DMS114 treated with DMSO at 0.1 percent for 48 hours (cell line): ENCODE data around the gene CDH23.

ENCODE experiments used
- DNase-seq: peaks from one replicate; lab custom pipeline; 2025; ENCODE audit not compliant: unreplicated experiment; lab: John Stamatoyannopoulos, UW

CDH23 gene

DNA sequence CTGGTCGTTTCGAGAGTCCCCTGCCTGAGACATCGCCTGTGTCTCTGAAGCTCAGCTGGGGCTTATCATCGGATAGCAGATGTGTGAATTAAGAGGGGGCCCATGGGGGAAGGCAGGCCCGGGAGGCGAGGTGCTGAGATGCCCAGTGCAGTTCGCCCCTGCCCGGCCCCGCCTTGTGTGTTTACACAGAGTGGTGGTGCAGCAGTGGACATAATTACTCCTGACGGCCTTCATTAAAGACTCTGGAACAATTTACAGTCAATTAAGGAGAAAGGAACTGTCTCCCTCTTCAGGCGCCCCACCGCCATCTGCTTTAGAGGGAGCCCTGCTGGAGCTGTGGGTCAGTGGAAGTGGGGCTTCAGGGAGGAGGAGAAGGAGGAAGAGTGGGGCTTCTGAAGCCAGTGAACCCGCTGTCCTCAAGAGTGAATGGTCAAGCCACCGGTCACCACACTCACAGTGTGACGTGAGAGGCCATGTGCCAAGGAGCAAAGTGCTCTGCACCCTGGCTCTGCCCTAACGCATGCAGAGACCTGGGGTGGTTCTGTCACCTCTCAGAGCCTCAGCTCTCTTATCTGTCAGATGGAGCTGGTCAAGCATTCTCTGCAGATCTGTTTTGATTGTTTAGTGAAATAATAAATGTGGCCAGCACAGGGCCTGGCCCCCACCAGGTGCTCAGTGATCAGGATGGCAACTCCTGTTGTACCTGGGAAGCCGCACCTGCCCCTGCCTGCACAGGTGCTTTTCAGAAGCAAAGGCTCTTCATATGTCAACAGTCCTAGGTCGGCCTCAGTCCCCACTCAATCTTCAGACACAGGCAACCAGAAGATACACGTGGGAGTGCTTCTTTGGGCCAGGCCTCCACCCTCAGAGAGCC is 65.6 kb downstream of the CDH23 start:
- no peak for DNase-seq

- DNase-seq = no peak
Measured at GRCh38 chr10:71463111-71463510, 66.4 kb downstream of the CDH23 start.

GRCh38 chr10:71465551-71466252 is 69.0 kb downstream of the CDH23 start:
- DNase-seq = no peak

- no peak for DNase-seq
Measured at GRCh38 chr10:71466330-71466729, 69.6 kb downstream of the CDH23 start.

DNA sequence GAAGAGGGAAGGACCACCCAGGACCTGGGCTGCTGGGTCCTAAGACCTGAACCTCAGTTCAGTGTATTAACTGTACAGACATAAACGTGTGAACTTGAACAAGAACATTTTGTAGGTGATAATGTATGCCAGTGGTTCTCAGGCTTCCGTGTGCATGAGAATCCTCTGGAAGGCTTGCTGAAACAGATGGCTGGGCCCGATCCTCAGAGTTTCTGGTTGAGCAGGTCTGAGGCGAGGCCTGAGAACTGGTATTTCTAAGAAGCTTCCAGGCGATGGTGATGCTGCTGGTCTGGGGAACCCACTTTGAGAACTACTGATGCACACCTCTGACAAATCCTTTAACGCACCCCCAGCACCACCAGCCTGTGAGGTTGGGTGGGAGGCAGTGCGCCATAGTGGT is 70.4 kb downstream of the CDH23 start:
- no peak for DNase-seq

- no peak for DNase-seq
Measured at GRCh38 chr10:71467569-71468362, 71.0 kb downstream of the CDH23 start.

DNA sequence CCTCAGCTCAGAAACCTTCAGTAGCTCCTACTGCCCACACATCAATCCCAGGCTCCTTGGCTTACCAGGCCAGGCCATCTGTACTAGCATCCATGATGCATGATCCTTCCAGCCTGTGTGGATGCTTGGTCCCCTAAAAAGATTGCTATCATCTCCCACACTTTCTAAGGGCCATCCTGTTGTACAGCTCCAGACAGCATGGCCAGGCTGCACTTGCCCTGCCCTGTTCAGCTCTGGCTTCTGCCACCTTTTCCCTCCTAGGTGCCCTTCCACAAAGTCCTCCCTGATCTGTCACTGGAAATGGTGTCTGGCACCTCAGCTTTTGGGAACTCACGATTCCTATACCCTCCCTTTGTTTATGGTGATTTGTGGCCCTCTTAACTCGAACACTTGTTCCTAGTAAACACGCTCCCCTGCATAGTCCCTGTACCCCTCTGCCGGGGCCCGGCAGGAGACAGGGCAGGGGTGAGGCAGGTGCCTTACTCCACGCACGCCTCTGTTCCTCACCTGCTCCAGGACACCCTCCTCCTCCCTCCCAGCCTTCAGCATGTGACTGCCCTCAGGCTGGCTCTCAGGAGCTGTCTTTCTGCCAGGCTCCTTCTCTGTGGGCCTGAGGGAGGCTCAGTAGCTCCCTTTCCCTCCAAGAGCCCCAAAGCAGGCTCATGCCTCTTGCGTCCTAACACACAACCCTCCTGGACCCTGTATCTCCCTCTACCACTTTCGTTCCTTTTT is 71.8 kb downstream of the CDH23 start:
- no peak for DNase-seq

- DNase-seq = no peak
Measured at GRCh38 chr10:71471006-71471405, 74.3 kb downstream of the CDH23 start.

DNA sequence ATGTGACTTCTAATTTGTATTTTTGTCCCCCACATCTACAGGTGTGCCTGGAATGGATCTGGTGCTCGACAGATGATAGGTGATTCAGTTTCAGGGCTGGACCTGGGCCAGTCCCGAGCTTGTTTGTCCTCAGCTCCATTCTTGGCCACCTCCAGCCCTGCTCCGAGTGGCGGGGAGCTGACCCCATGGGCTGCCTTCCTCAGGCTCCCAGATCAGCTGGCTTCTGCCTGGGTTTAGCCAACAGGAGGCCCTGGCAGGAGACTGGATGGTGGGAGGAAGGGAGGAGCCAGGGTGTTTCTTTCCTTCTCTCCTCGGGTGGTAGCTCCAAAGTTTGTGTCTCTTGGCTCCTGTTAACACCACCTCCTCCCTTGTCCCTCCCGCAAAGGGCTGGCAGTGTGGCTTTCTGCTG is 75.2 kb downstream of the CDH23 start:
- no peak for DNase-seq

DNA sequence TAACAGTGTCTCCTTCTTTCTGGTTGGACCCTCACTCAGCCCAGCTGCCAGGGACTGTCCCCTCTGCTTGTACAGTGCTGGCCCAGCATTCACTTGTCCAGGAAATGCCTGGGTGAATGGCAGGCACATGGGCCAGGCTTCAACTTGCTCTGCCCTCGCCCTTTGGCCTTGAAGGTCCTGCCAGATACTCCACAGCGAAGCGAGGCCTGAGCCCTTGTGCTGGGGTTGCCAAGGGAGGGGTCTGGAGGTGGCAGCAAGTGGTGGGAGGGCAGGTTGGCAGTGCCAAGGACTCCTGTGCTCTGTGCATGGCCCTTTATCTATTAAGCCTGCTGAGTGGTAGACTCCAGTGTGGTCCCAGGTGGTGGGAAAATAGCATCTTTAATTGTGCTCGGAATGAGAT is 75.7 kb downstream of the CDH23 start:
- no peak for DNase-seq

DNA sequence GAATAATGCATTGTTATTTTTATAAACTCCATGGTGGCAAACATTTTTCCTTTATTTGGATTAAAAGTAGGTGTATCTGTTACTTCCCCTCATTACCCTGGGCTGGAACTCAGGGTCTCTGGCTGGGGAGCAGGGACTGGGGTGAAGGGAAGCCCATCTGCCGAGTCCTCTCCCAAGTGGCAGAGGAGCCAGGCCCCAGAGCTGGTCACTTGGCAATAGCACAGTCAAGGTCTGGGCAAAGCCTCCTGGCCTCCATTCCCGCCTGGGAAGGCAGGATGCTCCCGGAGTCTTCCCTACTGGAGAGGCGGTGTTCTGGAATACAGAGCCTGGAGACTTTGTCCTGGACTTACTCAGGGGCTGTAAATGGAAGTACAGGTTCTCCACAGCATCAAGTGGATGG is 76.2 kb downstream of the CDH23 start:
- DNase-seq = no peak

DNA sequence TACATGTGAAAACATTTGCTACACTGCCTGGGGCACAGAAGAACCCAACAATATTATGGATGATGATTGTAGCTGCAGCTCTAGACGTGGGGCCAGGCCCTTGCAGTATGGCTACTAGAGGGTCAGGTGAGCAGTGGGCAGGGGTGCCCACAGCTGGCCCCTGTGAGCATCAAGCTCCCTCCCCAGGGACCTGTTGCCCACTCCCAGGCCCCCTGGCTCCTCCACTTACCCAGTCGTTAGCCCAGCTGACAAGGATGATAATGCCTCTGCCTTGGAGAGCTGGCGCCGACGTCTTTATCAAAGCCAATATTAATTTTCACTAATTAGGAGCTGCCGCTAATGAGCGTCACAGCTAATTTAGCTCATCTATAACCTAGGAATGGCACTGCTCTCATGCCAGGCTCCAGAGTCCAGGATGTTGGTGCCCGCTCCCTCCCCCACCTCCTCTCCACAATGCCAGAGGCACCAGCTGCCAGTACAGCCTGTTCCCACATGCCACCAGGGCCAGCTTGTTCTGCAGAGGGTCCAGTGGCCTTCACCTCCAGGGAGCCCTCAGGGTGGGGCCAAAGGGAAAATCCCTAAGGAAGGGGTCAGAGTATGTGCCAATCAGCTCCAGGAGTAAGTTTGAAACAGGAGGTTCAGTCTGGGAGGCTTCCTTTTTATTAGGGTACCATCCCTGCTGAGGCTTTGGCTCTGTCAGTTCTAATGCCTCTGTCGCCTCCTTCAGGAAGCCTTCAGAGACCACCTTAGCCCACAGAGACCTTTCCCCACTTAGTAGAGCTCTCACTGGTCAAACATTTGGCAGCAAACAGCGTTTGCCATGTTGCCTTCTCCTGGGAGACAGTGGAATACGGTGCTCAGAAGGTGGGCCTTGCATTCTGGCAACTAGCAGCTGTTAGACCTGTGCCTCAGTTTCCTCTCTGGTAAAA is 77.2 kb downstream of the CDH23 start:
- no peak for DNase-seq

DNA sequence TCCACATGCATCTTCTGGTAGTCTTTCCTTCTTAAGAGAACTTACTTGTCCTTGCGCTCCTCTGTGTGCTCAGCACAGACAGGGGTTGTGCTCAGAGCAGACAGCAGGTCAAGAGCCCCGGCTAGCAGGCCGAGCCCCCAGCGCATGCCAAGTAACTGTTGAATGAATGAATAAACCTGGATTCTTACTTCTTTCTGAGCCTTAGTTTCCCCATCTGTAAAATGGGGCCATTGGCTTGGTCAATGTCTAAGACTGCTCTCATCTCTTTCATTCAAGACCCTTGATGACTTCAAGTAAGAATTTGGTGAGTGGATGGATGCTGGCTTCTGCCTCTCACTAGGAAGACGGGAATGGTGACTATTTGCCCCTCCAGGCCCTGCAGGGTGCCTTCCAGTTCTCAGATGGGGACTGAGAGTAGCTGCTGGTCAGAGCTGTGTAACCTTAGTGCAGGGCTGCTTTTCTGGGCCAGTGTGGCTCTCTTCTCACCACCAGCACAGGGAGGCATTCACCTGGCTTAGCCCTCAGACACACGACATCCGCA is 78.1 kb downstream of the CDH23 start:
- DNase-seq = no peak

DNA sequence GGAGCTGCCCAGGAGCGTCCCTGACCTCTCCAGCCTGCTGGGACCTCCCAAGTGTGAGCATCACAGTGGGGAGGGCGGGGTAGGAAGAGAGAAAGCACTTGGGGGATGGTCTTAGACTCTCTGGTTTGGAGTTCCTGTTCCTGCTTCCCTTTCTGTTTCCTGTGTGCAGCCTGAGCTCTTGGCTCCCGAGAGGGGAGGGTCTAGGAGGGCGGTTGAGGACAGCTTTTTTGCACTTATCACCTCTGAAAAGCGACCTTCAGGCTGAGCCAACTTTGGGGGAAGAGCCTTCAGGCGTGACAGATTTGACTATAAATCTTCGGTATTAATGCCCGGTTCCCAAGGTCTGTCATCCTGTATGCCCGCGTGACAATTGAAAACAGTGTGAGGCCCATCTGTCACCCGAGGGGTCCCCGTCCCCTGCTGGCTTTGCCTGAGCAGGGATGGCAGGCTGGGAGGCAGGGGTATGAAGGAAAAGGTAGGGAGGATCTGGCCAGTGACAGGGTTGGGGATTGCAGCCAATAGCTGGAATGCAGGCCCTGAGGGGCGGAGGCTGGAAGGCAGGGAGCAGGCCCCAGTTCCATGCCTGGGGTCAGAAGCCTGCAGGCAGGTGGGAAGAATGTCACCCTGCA is 78.6 kb downstream of the CDH23 start:
- no peak for DNase-seq

DNA sequence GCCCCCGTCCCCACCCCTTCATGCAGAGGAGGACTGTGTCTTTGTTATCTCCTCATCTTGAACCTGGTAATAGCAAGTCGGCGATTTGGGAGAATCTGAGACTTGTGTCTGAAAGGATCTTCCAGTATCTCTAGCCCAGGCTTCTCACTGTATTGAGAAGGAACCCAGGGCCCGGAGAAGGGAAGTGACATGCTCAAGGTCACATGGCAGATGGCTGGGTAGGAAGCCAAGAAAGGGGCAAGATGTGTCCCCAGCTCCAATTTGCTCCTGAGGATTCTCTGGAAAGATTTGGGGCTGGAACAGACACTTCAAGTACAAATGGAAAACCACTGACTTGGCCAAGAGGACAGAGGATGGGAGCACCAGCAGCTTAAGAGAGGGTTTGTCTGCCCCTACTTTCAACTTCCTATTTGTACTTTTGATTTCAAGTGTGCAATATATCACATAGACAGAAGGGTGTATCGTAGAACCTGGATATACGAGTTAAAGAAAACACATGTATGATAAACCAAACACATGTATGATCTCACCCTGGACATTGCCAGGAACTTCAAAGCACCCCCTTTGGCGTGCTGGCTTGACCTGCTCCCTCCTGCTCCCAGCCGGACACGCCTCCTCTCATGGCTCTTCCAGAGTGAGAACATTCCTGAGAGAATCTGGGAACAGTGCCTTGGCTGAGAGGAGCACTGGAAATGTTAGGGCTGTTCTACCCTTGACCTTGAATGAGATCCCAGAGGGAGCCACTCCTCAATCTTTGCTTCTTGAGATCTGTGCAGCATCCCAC is 79.7 kb downstream of the CDH23 start:
- no peak for DNase-seq

GRCh38 chr10:71478173-71478572 is 81.5 kb downstream of the CDH23 start:
- no peak for DNase-seq

- DNase-seq = no peak
Measured at GRCh38 chr10:71478813-71479365, 82.2 kb downstream of the CDH23 start.

DNA sequence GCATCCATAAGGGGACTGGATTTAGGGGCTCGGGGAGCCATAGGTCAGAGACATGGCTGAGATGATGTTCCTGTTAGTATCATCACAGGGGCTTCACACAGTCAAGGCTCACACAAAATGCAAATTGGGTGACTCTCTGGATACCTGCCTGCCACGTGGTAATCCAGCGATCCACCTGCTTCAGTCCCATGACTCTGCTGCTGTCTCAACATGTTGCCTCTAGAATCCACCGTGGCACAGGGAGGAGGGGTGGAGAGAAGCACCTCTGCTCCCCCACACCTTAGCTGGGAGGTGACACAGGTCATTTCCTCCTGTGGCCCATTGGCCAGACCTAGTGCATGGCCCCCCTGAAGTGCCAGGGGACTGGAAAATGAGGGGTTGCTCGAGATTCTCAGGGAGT is 83.1 kb downstream of the CDH23 start:
- no peak for DNase-seq
